Raji (cell line): ENCODE results near the gene CSPG4.

Experiments
- POLR2A ChIP-seq: IDR thresholded peaks from 2 replicates; pipeline ENCODE4 v1.6.1; 2011; ENCODE audit warnings: low read depth, low read length, control low read depth; ENCODE audit not compliant: insufficient read depth

CSPG4 gene, protein sequence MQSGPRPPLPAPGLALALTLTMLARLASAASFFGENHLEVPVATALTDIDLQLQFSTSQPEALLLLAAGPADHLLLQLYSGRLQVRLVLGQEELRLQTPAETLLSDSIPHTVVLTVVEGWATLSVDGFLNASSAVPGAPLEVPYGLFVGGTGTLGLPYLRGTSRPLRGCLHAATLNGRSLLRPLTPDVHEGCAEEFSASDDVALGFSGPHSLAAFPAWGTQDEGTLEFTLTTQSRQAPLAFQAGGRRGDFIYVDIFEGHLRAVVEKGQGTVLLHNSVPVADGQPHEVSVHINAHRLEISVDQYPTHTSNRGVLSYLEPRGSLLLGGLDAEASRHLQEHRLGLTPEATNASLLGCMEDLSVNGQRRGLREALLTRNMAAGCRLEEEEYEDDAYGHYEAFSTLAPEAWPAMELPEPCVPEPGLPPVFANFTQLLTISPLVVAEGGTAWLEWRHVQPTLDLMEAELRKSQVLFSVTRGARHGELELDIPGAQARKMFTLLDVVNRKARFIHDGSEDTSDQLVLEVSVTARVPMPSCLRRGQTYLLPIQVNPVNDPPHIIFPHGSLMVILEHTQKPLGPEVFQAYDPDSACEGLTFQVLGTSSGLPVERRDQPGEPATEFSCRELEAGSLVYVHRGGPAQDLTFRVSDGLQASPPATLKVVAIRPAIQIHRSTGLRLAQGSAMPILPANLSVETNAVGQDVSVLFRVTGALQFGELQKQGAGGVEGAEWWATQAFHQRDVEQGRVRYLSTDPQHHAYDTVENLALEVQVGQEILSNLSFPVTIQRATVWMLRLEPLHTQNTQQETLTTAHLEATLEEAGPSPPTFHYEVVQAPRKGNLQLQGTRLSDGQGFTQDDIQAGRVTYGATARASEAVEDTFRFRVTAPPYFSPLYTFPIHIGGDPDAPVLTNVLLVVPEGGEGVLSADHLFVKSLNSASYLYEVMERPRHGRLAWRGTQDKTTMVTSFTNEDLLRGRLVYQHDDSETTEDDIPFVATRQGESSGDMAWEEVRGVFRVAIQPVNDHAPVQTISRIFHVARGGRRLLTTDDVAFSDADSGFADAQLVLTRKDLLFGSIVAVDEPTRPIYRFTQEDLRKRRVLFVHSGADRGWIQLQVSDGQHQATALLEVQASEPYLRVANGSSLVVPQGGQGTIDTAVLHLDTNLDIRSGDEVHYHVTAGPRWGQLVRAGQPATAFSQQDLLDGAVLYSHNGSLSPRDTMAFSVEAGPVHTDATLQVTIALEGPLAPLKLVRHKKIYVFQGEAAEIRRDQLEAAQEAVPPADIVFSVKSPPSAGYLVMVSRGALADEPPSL (N-terminal part only)

DNA sequence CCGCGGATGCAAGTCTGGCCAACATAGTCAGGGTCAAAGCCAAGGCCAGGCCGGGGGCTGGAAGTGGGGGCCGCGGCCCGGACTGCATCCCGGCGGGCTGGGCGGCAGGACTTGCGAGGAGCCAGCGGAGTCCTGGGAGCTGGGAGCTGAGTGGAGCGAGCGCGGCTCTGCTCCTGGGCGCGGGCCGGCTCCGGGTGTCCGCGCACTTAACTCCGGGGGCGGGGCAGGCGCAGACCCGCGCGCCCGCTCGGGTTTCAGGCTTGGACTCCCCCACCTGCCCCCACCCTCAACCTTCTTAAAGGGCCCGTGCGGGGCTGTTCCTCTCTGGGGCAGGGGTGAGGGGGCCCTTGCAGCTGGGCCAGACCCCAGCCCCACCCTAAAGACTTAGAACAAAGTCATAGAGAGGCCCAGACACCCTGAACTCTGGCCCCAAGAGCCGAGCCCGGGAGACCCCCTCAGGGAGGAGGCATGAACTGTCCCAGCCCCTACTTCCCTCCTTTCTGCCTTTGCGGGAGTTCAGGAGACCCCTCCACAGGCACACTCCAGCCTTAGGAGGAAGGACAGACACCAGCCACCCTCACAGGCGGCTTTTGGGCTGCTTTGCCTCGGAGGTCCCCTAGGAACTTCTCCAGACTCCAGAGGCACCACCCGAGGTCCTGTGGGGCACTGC, at the start of gene CSPG4:
Gene CSPG4, minus strand, starts transcription at position 181 of the 670 bp plus-strand sequence. Its CDS starts 93 bp downstream, at position 88.
- TF ChIP-seq POLR2A, result no peak

DNA sequence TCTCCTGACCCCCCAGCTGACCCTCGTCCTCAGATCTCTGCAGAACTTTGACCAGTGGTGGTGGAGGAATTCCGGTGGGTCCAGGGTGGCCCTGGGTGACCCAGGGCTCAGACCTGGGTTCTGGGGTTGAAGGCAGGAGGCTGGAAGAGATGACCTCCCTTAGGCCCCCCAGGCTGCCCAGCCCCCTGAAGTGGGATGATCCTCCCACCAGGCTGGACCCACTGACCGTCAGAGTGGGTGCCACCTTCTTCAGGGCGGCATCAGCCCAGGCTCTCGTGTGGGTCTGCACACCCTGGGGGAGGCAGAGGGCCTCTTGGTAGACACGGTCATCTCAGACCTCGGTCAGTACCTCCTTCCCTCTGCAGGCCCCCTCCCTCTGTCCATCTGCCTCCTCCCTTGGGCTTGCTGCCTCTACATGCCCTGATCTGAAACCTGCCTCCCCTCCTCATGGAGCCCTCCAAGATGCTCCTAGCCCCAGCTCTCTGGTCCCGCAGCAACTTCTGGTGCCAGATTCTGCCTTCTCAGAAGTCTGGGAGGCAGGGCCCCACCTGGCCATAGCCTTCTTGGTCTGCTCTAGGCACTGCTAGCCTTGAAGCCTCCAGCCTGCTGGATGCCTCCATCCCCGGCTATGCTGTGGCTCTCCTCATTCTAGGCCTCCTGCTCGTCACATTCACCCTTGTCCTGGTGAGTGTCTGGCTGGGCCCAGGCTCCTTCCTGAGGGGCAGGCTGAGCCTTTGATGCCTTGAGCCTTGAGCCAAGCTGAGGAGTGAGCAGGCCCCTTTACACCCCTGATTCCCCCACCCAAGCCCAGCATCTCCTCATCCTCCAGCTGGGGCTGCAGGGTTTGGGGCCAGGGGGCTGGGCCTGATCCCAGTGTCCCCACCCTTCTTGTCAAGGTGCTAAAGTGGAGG, 49.1 kb upstream of the CSPG4 start:
- TF ChIP-seq POLR2A, result no peak

DNA sequence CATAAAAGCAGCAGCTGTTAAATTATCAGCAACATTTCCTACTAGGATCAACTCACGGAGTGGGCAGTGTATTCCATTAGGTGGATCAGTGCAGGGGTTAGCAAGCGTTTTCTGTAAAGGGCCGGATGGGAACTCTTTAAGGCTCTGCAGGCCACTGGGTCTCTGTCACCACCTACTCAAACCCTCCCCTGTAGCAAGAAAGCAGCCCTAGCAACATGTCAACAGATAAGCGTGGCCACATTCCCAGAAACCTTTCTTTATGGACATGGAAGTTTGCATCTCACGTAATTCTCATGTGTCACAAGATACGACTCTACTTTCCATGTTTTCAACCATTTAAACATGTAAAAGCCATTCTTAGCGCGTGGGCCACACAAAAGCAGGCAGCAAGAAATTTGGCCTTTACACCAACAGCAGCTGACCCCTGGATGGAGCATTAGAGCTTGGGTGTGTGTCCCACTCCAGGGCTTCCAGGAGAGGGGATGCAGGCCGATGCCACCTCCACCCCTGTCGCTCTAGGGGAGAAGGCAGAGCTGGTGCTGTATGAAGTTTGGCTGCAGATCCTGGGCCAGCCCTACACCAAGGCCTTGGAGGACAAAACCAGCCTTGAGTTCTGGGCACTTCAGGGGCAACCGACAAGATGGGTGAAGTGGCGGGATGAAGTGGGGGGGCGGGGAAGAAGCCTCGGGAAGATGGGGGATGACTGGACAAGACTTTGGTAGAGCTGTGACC, 48.2 kb upstream of the CSPG4 start:
- no peak for TF ChIP-seq POLR2A

DNA sequence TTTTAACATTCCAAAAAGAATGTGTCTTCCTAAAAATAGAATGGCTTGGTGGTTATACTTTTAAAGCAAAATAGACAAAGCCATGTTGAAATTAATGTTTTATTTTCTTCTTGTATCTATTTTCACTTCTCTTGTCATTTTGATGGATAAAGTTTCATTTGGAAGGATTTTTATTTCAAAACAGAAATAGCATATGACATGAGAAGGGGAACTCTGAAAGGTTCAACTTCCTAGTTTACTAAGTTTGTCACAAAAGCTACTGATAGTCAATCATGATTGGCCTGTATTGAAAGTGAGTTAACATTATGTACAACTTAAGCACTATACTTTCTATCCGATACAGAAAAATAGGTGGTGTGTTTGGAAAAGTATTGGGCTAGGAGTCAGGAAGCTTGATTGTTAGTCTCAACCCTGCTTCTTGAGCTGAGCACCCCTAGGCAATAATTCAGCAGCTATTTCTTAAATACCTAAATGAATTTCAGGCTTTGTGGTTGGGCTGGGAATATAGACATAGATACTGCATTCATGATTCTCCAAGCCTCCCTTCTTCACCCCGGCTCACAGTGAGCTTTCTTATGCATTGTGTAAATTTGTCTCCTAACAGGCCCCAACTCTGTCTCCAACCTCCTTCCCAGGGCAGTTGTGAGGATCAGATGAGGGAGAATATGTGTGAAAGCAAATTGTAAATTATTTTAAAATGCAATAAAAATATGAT, 46.9 kb upstream of the CSPG4 start:
- TF ChIP-seq POLR2A, result no peak

DNA sequence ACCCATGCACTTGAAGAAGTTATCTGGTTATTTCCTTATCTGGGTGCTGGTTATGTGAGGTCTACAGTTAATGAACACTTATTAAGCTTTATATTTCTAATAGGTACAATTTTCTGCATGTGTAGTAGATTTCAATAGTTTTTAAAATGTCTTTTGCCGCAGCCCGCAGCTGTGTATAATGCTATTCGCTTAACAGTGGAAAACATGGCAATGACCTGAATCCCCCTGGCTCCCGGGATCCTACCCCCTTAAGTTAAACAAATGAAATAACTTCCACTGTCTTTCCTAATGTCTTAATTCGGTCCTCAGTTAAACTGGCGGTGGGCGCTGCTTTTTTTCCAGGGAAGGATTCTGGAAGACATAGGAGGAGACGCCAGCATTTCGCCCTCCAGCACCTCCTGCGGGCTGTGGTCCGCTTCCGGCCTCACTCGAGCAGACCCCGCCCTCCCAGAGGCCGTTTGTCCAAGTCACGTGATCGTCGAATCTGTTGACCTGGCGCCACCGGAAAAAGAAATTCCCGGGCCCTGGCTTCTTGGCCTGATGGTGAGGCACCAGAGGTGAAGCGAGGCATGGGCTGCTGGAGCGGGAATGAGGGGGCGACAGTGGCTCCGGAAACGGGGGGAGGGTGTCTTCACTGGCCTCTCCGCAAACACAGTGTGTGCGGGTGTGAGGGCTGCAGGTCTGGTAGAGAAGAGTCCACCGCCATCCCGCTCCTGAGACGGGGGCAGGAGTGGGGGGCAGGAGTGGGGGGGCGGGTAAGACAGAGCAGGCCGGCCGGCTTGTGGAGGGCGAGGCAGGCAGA, 45.6 kb upstream of the CSPG4 start:
- TF ChIP-seq POLR2A, result peak; percentile 72

DNA sequence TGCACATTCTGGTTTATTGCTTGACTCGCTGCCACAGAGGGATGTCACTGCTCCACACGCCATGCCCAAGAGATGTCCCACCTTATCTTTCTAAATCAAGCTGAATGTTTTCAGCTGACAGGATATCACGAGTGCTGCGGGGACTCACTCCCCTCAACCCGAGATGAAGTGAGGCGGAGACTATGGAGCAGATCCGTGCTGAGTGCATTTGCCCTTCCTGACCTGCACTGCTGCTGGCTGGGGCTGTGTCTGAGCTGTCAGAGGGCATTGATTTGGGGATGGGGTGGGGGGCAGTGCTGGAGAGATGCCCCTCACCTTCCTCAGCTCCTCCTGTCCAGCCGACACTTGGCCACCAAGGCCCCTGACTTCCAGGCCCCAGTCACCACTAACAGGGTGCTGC, 40.5 kb upstream of the CSPG4 start:
- TF ChIP-seq POLR2A, result no peak

DNA sequence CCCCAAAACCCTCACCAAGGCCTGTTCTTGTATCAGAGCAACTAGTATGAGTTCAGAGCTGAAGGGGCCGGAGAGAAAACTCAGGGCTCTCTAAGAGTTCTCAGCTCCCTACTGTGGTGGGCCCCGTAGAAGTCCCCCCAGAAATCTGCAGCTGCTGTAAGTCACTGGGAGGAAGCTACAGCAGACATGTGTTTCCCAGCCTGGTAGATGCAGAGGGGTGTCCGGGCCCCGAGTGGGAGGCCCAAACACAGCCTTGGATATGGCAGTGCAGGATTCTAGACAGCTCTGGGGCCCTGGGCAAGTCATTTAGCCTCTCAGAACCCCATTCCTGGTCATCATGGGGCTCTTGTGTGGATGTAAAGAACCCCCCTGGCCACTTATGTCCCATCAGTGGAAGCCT, 39.2 kb upstream of the CSPG4 start:
- no peak for TF ChIP-seq POLR2A

DNA sequence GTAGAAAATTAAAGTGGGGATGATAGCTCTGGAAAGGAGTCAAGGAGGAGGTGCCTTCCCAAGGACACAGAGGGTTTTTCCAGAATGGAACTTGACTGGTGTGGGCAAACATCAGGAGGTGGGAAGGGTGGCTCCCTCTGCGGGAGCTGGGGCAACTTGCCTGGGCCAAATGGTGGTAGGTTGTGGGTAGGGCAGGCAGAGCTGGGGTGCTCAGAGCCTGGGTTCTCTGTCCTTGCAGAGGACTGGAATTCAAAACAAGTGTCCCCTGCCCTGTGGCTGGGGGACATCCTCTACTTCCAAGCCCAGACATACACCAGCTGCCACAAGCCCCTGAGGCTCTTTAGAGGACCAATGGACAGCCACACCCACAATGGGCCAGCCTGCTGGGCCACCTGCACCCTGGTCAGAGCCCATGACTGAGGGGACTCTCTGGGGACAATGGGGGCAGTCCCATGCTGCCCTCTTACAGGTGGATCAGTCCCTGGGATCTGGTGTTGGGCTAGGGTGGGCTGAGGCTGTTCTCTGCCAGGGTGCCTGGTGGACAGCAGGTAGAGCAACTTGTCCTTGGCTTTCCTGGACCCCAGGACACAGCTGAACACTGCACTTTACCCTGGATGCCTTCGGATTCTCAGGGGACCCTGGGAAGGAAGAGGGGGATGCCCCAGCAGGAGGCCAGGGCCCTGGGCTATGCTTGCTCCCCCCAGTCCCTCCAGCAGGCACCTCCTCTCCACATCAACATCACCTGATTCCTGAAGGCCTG, 38.6 kb upstream of the CSPG4 start:
- TF ChIP-seq POLR2A, result no peak

DNA sequence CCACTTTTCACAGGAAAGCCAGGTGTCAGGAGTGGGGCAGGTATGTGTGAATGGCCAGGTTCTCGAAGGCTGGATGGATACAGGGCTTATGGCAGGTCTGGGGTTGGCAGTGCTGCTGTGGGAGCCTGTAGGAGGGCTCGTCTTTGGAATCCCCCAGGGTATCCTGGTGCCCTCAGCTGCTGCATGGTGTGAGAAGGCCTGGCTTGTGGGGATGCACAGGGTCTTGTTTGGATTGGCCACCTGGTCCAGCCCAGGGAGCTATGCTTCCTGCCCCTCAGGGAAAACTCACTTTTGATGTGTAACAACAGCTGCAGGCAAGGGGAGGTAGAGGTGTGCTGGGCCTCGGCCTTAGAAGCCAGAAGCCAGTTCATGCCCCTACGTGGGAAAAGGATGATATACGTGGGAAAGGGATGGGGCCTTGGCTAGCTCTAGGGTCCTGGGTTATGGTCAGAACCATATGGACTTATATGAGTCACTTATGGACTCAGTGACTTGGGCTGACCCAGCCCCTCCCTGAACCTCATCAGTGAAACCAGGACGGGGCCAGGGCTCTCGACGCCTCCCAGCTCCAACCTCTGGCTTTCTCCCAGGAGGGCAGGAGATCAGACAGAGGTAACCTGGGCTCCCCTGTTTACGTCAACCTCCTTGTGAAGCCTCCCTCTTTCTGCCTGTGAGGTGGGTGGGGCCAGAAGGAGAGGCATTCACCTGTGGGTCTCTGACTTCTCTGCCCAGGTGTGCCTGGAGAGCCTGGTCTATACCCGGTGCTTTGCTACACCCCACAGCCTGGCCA, 37.8 kb upstream of the CSPG4 start:
- TF ChIP-seq POLR2A, result no peak

DNA sequence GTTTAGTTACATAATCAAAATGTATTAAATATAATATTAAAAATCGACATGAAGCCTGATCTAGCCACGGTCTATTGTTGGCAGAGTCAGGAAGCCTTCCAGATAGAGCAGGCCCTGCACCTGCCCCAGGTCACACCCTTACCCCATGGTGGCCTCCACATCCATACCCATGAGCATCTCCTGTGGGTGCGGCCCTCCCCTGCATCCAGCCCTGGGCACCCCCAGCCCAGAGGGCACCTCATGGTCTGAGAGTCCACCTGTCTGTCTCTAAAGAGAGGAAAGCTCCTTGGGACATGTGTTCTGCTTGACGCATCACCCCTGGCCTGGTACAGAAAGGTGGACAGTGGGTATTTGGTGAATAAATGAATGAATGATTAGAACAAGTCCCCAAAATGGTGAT, 37.2 kb upstream of the CSPG4 start:
- no peak for TF ChIP-seq POLR2A
